ENCODE results near the gene CEP57. TPM values are rescaled to one million over a fixed set of nuclear protein-coding genes. Genes with fewer than 3 reads are reported as not detected.
"Not testable (repeated sequence)": the region's sequence is repeated elsewhere in the genome, so short reads cannot be mapped to it uniquely, and the experiment has no call there.

Gene CEP57
- total RNA-seq, 1 experiment from 2014 or later = 73.7 TPM

- Mint-ChIP-seq H3K4me3 (ENCODE audit: unreplicated experiment) (no peak overlapping the region), H3K9me3 (ENCODE audit: unreplicated experiment) (no peaks in the 10 kb centered on the region), H3K27me3 (ENCODE audit: insufficient read depth, unreplicated experiment) (no peaks in the 10 kb centered on the region), H3K36me3 (ENCODE audit: insufficient read depth, unreplicated experiment) (peaks cover 48% of the 10 kb centered on the region), H3K27ac (ENCODE audit: low read depth, unreplicated experiment) (no peak overlapping the region), H3K4me1 (ENCODE audit: insufficient read depth, unreplicated experiment) (peaks cover 6% of the 10 kb centered on the region)
- BruUV-seq (replicated peaks) = TSS peak; percentile 11
- no peak for DNase-seq (ENCODE audit: unreplicated experiment)
- ChIA-PET CTCF (interaction anchor here (0.7 to 0.9 kb wide), 2 partner anchors 250 to 533 kb away, joined by 3 read pairs; no protein-coding TSS in a partner anchor), POLR2A (interaction anchor here (0.7 kb wide), 1 partner anchor 174 kb away, joined by 4 read pairs; no protein-coding TSS in a partner anchor)
- intact Hi-C loops (cut with micrococcal nuclease) = no loop called here
- TF ChIP-seq CTCF (IDR thresholded peaks at IDR 0.05; ENCODE audit: unreplicated experiment) = no peak
These were observed 73.3 kb downstream of the CEP57 start for GRCh38 chr11:95863486-95864140.

GRCh38 chr11:95867105-95867504, 76.8 kb downstream of the CEP57 start:
- CTCF ChIA-PET = interaction anchor here (0.6 kb wide), 1 partner anchor 225 kb away, joined by 3 read pairs; no protein-coding TSS in a partner anchor
- H3K27me3 Mint-ChIP-seq (ENCODE audit: insufficient read depth, unreplicated experiment) = no peaks in the 10 kb centered on the region
- H3K9me3 Mint-ChIP-seq (ENCODE audit: unreplicated experiment) = no peaks in the 10 kb centered on the region

GRCh38 chr11:95870877-95871276, 80.6 kb downstream of the CEP57 start:
- POLR2A ChIA-PET; H3K9me3 Mint-ChIP-seq (ENCODE audit: unreplicated experiment); DNase-seq (ENCODE audit: unreplicated experiment); H3K4me3 Mint-ChIP-seq (ENCODE audit: unreplicated experiment); H3K27ac Mint-ChIP-seq (ENCODE audit: low read depth, unreplicated experiment); H3K27me3 Mint-ChIP-seq (ENCODE audit: insufficient read depth, unreplicated experiment); BruUV-seq (replicated peaks); CTCF ChIA-PET; intact Hi-C loops (cut with micrococcal nuclease); H3K4me1 Mint-ChIP-seq (ENCODE audit: insufficient read depth, unreplicated experiment): not testable (repeated sequence)
- peaks cover 14% of the 10 kb centered on the region for H3K36me3 Mint-ChIP-seq (ENCODE audit: insufficient read depth, unreplicated experiment)

More at GRCh38 chr11:95867105-95867504, 76.8 kb downstream of the CEP57 start:
- POLR2A ChIA-PET = no interaction called here
- DNase-seq (ENCODE audit: unreplicated experiment) = no peak
- H3K27ac Mint-ChIP-seq (ENCODE audit: low read depth, unreplicated experiment) = no peak overlapping the region
- H3K4me1 Mint-ChIP-seq (ENCODE audit: insufficient read depth, unreplicated experiment) = peaks cover 6% of the 10 kb centered on the region
- intact Hi-C loops (cut with micrococcal nuclease) = no loop called here
- no TSS peak for BruUV-seq (replicated peaks)
- TF ChIP-seq CTCF (IDR thresholded peaks at IDR 0.05; ENCODE audit: unreplicated experiment) = no peak
- no peak overlapping the region for H3K4me3 Mint-ChIP-seq (ENCODE audit: unreplicated experiment)
- H3K36me3 Mint-ChIP-seq (ENCODE audit: insufficient read depth, unreplicated experiment) = peaks cover 28% of the 10 kb centered on the region

GRCh38 chr11:95877291-95877690, 87.0 kb downstream of the CEP57 start:
- ChIA-PET CTCF (interaction anchor here (2.4 kb wide), 1 partner anchor 41 kb away, joined by 11 read pairs; no protein-coding TSS in a partner anchor), POLR2A (no interaction called here)
- TF ChIP-seq CTCF (IDR thresholded peaks at IDR 0.05; ENCODE audit: unreplicated experiment) = no peak
- H3K9me3 Mint-ChIP-seq (ENCODE audit: unreplicated experiment) = no peaks in the 10 kb centered on the region
- no TSS peak for BruUV-seq (replicated peaks)
- intact Hi-C loops (cut with micrococcal nuclease) = loop anchor here (1.0 to 5.0 kb wide), 2 partner anchors 45 to 463 kb away; partner anchors contain the start of gene MTMR2
- H3K27me3 Mint-ChIP-seq (ENCODE audit: insufficient read depth, unreplicated experiment) = no peaks in the 10 kb centered on the region
- no peak overlapping the region for H3K4me3 Mint-ChIP-seq (ENCODE audit: unreplicated experiment)
- DNase-seq (ENCODE audit: unreplicated experiment) = peak; percentile 80
- H3K4me1 Mint-ChIP-seq (ENCODE audit: insufficient read depth, unreplicated experiment) = peaks cover 12% of the 10 kb centered on the region
- peaks cover 6% of the 10 kb centered on the region for H3K36me3 Mint-ChIP-seq (ENCODE audit: insufficient read depth, unreplicated experiment)
- H3K27ac Mint-ChIP-seq (ENCODE audit: low read depth, unreplicated experiment) = no peak overlapping the region

Other genes with a start within 250 kb of the CEP57 start
- gene FAM76B, start 716 bp upstream of the CEP57 start, total RNA-seq (2022) = 25.0 and 28.5 TPM in 2 replicates
- gene MTMR2, start 133.6 kb downstream of the CEP57 start, total RNA-seq (2022) = 49.8 and 51.9 TPM in 2 replicates